Measurements from ENCODE around the gene HSD3B7.
A peak's percentile ranks its signal among the peaks of the same experiment; 100 is the strongest.

The HSD3B7 gene

DNA sequence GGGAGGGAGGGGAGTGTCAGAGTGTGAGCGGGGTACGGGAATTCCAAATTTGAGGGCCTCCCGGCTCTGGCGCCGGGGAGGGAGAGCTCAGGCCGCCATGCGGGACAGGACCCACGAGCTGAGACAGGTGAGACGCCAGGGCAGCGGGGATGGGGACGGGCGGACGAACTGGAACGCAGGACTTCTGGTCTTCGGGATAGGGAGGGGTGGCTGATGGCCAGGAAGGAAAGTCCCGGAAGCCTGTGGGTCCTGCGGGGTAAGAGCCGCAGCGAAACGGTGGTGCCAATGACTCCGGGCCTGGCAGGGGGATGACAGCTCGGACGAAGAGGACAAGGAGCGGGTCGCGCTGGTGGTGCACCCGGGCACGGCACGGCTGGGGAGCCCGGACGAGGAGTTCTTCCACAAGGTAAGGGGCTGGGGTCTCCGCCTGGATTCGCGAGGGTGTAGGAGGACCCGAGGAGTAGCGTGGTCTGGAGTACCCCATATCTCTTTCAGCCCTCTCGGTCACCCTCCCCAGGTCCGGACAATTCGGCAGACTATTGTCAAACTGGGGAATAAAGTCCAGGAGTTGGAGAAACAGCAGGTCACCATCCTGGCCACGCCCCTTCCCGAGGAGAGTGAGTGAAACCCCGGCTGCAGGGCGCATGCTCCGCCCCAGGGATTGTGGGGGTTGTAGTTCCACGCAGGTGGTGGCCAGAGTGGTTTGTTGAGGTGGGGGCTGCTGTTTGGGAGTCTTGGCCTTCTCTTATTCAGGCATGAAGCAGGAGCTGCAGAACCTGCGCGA, 48.9 kb downstream of the HSD3B7 start:
- peak overlapping the region; percentile 92 for H3K27ac Mint-ChIP-seq (ENCODE audit: low read depth)
- H3K9me3 Mint-ChIP-seq: no peaks in the 10 kb centered on the region
- peaks cover 26% of the 10 kb centered on the region for H3K4me1 Mint-ChIP-seq
- no peaks in the 10 kb centered on the region for H3K27me3 Mint-ChIP-seq
- H3K36me3 Mint-ChIP-seq (ENCODE audit: insufficient read depth): peaks cover 26% of the 10 kb centered on the region
- DNase-seq (ENCODE audit: low spot score in 2 of 2) (peak; percentile 76 to 80), ATAC-seq (replicated peaks; ENCODE audit: extremely low read depth, poor library complexity, severe bottlenecking) (peak; percentile 15)
- H3K4me3 Mint-ChIP-seq: peak overlapping the region; percentile 98

DNA sequence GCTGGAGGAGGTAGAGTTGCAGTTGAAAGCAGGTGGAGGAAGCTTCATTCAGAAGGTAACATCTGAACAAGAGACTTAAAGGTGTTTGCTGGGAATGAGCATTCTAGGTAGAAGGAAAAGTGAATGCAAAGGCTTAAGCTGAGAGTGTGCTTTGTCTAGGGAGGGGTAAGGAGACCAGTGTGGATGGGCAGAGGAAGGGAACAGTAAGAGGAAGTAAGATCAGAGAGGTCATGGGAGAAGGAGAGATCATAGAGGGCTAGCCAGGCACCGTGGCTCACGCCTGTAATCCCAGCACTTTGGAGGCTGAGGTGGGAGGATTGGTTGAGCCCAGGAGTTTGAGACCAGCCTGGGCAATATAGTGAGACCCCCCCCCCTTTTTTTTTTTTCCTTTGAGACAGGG, 51.7 kb downstream of the HSD3B7 start:
- H3K4me1 Mint-ChIP-seq: peaks cover 26% of the 10 kb centered on the region
- H3K27me3 Mint-ChIP-seq: no peaks in the 10 kb centered on the region
- no peak overlapping the region for H3K4me3 Mint-ChIP-seq
- H3K9me3 Mint-ChIP-seq: no peaks in the 10 kb centered on the region
- no peak for DNase-seq (ENCODE audit: low spot score in 2 of 2)
- no peak overlapping the region for H3K27ac Mint-ChIP-seq (ENCODE audit: low read depth)
- H3K36me3 Mint-ChIP-seq (ENCODE audit: insufficient read depth): peaks cover 42% of the 10 kb centered on the region
- ATAC-seq (replicated peaks; ENCODE audit: extremely low read depth, poor library complexity, severe bottlenecking): no peak

Data from central memory CD8-positive, alpha-beta T cell (primary cell).